Fibroblast of skin of scalp (primary cell): Measurements from ENCODE around the gene KLHDC4.
"Not testable (repeated sequence)": the region's sequence is repeated elsewhere in the genome, so short reads cannot be mapped to it uniquely, and the experiment has no call there.

Experiments used
- DNase-seq: peaks from one replicate; pipeline ENCODE4 v3.0.0-alpha.2; 2013

The KLHDC4 gene

GRCh38 chr16:87788730-87789436, 23.1 kb upstream of the KLHDC4 start:
- DNase-seq: not testable (repeated sequence)

GRCh38 chr16:87787451-87788091, 21.8 kb upstream of the KLHDC4 start:
- DNase-seq: not testable (repeated sequence)

- peak; percentile 57 for DNase-seq
These were observed 19.0 kb upstream of the KLHDC4 start for GRCh38 chr16:87784812-87785211.

- no peak for DNase-seq
These were observed 16.2 kb upstream of the KLHDC4 start for GRCh38 chr16:87782033-87782432.

- DNase-seq: peak; percentile 46
These were observed 14.7 kb upstream of the KLHDC4 start for GRCh38 chr16:87780385-87780989.

- peak; percentile 98 for DNase-seq
These were observed 13.2 kb upstream of the KLHDC4 start for GRCh38 chr16:87778830-87779579.

- no peak for DNase-seq
These were observed 12.7 kb upstream of the KLHDC4 start for GRCh38 chr16:87778476-87778829.

- DNase-seq: not testable (repeated sequence)
These were observed 8.1 kb upstream of the KLHDC4 start for GRCh38 chr16:87773836-87774235.

GRCh38 chr16:87767456-87767855, 1.7 kb upstream of the KLHDC4 start:
- DNase-seq: not testable (repeated sequence)

GRCh38 chr16:87766485-87766797, 655 bp upstream of the KLHDC4 start:
- no peak for DNase-seq

GRCh38 chr16:87765473-87765775, 362 bp downstream of the KLHDC4 start:
- DNase-seq: no peak

GRCh38 chr16:87764600-87765472, 950 bp downstream of the KLHDC4 start:
- no peak for DNase-seq

- no peak for DNase-seq
These were observed 3.2 kb downstream of the KLHDC4 start for GRCh38 chr16:87762620-87763019.

GRCh38 chr16:87762071-87762571, 3.7 kb downstream of the KLHDC4 start:
- no peak for DNase-seq

- no peak for DNase-seq
These were observed 4.7 kb downstream of the KLHDC4 start for GRCh38 chr16:87761060-87761459.

- no peak for DNase-seq
These were observed 7.9 kb downstream of the KLHDC4 start for GRCh38 chr16:87757841-87758426.

GRCh38 chr16:87754535-87754934, 11.3 kb downstream of the KLHDC4 start:
- DNase-seq: no peak

GRCh38 chr16:87747626-87748414, 18.0 kb downstream of the KLHDC4 start:
- no peak for DNase-seq

- no peak for DNase-seq
These were observed 19.6 kb downstream of the KLHDC4 start for GRCh38 chr16:87746178-87746577.

GRCh38 chr16:87744750-87745514, 20.9 kb downstream of the KLHDC4 start:
- no peak for DNase-seq
